A549 (cell line): Measurements from ENCODE around the gene LAGE3. TPM values are rescaled to one million over a fixed set of nuclear protein-coding genes. Genes with fewer than 3 reads are reported as not detected.
"Not testable (repeated sequence)": the region's sequence is repeated elsewhere in the genome, so short reads cannot be mapped to it uniquely, and the experiment has no call there.

ENCODE experiments used
- ATAC-seq, 2 experiments: fragments of 200-7000 bp in 1 of 2; fragments of >200 bp in 1 of 2; cut with Nextera tagmentation in 1 of 2; cut with Tn5 transposase in 1 of 2; 3 replicates each; pipeline versions ENCODE4 v1.8.0 to v1.9.1; 2018 to 2020; ENCODE audit warnings: mild to moderate bottlenecking in 1 of 2, moderate library complexity in 1 of 2
- CTCF ChIA-PET: fragments of 300-600 bp; sonication (Branson Sonifier 250); formaldehyde crosslinking; extraction: SDS; loops from one replicate; lab custom pipeline; 2021; ENCODE audit warnings: antibody characterized with exemption, inconsistent platforms; lab: Yijun Ruan, JAX
- POLR2A ChIA-PET: fragments of 350-600 bp; formaldehyde crosslinking; extraction: SDS; loops from one replicate; lab custom pipeline; 2021; ENCODE audit warnings: antibody characterized with exemption, inconsistent platforms; lab: Yijun Ruan, JAX
- DNase-seq, 2 experiments: peaks; one replicate each; pipeline versions ENCODE4 v3.0.0 to v3.0.0-alpha.2; 2011 to 2016; ENCODE audit warnings: low read depth in 1 of 2, low spot score in 1 of 2
- FAIRE-seq: peaks from 2 replicates; lab custom pipeline; 2011; peaks lifted over from hg19 to GRCh38; lab: Jason Lieb, UNC
- H3K27ac ChIP-seq, 2 experiments: fragments of >200 bp; sonication (Bioruptor Twin); formaldehyde crosslinking; 3 replicates each; pipeline ENCODE4 v1.5.1; 2016 to 2017
- H3K4me1 ChIP-seq: fragments of >200 bp; sonication (Bioruptor Twin); formaldehyde crosslinking; 3 replicates; pipeline ENCODE4 v1.6.1; 2016
- H3K4me2 ChIP-seq: fragments of >200 bp; sonication (Bioruptor Twin); formaldehyde crosslinking; 3 replicates; pipeline ENCODE4 v1.6.1; 2016
- H3K4me3 ChIP-seq: fragments of >200 bp; sonication (Bioruptor Twin); formaldehyde crosslinking; 3 replicates; pipeline ENCODE4 v1.5.1; 2016
- H3K9me3 ChIP-seq: fragments of >200 bp; sonication (Bioruptor Twin); formaldehyde crosslinking; 3 replicates; pipeline ENCODE4 v1.6.1; 2016
- BHLHE40 ChIP-seq: IDR thresholded peaks from 2 replicates; pipeline ENCODE4 v1.6.1; 2012; ENCODE audit warnings: low read depth, low read length, inconsistent platforms
- EP300 ChIP-seq, 2 experiments: fragments of >200 bp; sonication (Bioruptor Twin); formaldehyde crosslinking; IDR thresholded peaks; 2 replicates in 1 of 2; 3 replicates in 1 of 2; pipeline ENCODE4 v1.6.1; 2016 to 2017
- FOXS1 ChIP-seq: fragments of 250-450 bp; sonication (Bioruptor Pico); IDR thresholded peaks from 2 replicates; pipeline ENCODE4 v1.5.0; 2020; ENCODE audit warnings: mild to moderate bottlenecking, moderate library complexity
- HOXB13 ChIP-seq: fragments of 250-450 bp; sonication (Bioruptor Pico); IDR thresholded peaks from 2 replicates; pipeline ENCODE4 v1.5.0; 2020; ENCODE audit warnings: low read depth, mild to moderate bottlenecking, moderate library complexity
- HOXB5 ChIP-seq: fragments of 250-450 bp; sonication (Bioruptor Pico); IDR thresholded peaks from 2 replicates; pipeline ENCODE4 v1.5.0; 2020; ENCODE audit warnings: mild to moderate bottlenecking, moderate library complexity
- NFE2L2 ChIP-seq: fragments of 150-350 bp; conservative IDR thresholded peaks from 2 replicates; pipeline ENCODE4 v1.6.1; 2014; ENCODE audit warnings: low read length
- NPAS2 ChIP-seq: fragments of 250-450 bp; sonication (Bioruptor Pico); IDR thresholded peaks from 2 replicates; pipeline ENCODE4 v1.8.0; 2022; ENCODE audit warnings: mild to moderate bottlenecking, moderate library complexity, borderline replicate concordance
- NR3C1 ChIP-seq: fragments of >200 bp; sonication (Bioruptor Twin); formaldehyde crosslinking; IDR thresholded peaks from 3 replicates; pipeline ENCODE4 v1.6.1; 2017
- POLR2A ChIP-seq: IDR thresholded peaks from 2 replicates; pipeline ENCODE4 v1.6.1; 2012; ENCODE audit warnings: mild to moderate bottlenecking, low read length
- RARB ChIP-seq: fragments of 250-450 bp; sonication (Bioruptor Pico); IDR thresholded peaks from 2 replicates; pipeline ENCODE4 v1.8.0; 2021; ENCODE audit warnings: mild to moderate bottlenecking, moderate library complexity
- ZC3H11A ChIP-seq: fragments of 450-650 bp; IDR thresholded peaks from 2 replicates; pipeline ENCODE4 v1.6.1; 2014; ENCODE audit warnings: antibody characterized with exemption, mild to moderate bottlenecking
- WGBS: methylation state at CpG from one replicate; pipeline ENCODE4 v1.1.6; 2017; ENCODE audit errors: missing lambda C conversion rate; 5-methylcytosine and 5-hydroxymethylcytosine counted together
- polyA plus RNA-seq, 4 experiments: library from polyadenylated mRNA; depleted of rRNA in 3 of 4; stranded (reverse); fragments of >200 nt; fragmentation: RNase III in 1 of 4; extraction: RNeasy Plus Mini Kit Qiagen cat#74134 plus additional on column Dnase treatment in 1 of 4; gene quantifications; 2 replicates in 3 of 4; 3 replicates in 1 of 4; pipeline ENCODE4 v1.2.3, GENCODE V29; 2011 to 2017
- TF ChIP-seq, protein P1 (sequence below): IDR thresholded peaks from 2 replicates; pipeline ENCODE4 v1.6.1; 2012; ENCODE audit warnings: low read depth, borderline replicate concordance
- TF ChIP-seq, protein P2 (sequence below): fragments of >200 bp; sonication (Bioruptor Twin); formaldehyde crosslinking; IDR thresholded peaks from 3 replicates; pipeline ENCODE4 v1.6.1; 2016
- TF ChIP-seq, protein P3 (sequence below): fragments of >200 bp; sonication (Bioruptor Twin); formaldehyde crosslinking; IDR thresholded peaks from 3 replicates; pipeline ENCODE4 v1.5.1; 2016
- TF ChIP-seq, protein P4 (sequence below): fragments of 250-450 bp; sonication (Bioruptor Pico); IDR thresholded peaks from 2 replicates; pipeline ENCODE4 v1.5.0; 2020; ENCODE audit warnings: low read depth, mild to moderate bottlenecking, moderate library complexity

LAGE3 gene
- polyA plus RNA-seq, 2 of the 4 experiments (the other 2 are of a cell fraction): 20.6 to 49.7 TPM

DNA sequence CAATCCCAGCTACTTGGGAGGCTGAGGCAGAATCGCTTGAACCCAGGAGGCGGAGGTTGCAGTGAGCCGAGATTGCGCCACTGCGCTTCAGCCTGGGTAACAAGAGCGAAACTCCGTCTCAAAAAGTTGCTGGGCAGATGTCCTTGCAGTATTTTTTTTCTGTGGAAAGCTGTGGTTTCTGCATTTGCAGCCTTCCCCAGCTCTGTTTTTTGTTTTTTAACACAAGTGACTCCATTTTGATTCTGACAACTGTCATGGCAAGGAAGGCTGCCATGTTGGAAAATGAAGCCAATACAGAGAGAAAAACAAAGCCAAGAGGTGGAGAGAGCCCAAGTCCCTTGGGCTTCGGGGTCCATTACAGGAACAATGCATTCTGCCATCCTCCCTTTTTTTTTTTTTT is 23.0 kb upstream of the LAGE3 start (continued):
- TF ChIP-seq, protein P1, sequence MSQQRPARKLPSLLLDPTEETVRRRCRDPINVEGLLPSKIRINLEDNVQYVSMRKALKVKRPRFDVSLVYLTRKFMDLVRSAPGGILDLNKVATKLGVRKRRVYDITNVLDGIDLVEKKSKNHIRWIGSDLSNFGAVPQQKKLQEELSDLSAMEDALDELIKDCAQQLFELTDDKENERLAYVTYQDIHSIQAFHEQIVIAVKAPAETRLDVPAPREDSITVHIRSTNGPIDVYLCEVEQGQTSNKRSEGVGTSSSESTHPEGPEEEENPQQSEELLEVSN: no peak

DNA sequence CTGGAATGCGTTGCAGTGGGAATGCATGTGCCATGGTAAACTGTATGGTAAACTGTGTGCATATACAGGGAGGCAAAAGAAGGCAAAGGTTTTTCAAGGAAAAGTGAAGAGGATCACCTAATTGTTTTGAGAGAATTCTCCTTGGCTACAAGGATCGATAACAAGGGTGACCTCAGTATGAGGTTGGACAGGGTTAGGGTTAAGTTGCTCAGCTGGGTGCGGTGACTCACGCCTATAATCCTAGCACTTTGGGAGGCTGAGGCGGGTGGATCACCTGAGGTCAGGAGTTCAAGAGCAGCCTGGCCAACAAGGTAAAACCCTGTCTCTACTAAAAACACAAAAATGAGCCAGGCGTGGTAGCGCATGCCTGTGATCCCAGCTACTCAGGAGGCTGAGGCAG is 22.3 kb upstream of the LAGE3 start:
- H3K4me1 ChIP-seq, ATAC-seq, FAIRE-seq, H3K4me3 ChIP-seq, H3K27ac ChIP-seq, POLR2A ChIA-PET, H3K4me2 ChIP-seq, H3K9me3 ChIP-seq, DNase-seq: not testable (repeated sequence)
- CTCF ChIA-PET: interaction anchor here (0.7 to 2.1 kb wide), 2 partner anchors 9 to 13 kb away, joined by 3 to 7 read pairs; no protein-coding TSS in a partner anchor
- 79% methylated on average over 7 of the region's 7 CpGs for WGBS

DNA sequence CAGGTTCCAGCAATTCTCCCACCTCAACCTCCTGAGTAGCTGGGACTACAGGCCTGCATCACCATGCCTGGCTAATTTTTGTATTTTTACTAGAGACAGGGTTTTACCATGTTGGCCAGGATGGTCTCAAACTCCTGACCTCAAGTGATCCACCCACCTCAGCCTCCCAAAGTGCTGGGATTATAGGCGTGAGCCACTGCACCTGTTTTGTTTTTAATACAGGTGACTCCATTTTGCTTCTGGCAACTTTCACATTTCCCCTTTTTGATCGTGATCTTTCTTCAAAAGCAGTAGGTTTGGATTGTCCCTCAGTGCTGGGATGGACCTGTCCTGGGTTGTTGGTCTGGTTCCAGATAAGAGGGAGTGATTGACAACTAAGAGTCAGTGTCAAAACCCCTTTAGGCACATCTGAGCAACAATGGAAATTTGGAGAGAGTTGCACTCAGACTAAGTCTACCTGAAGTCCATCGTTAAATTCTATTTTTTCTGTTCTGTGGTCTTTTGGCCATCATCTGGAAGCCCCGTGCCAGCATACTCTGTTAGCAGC is 17.6 kb upstream of the LAGE3 start:
- FAIRE-seq, H3K9me3 ChIP-seq, ATAC-seq, DNase-seq, H3K4me2 ChIP-seq, H3K4me1 ChIP-seq, H3K27ac ChIP-seq, H3K4me3 ChIP-seq: not testable (repeated sequence)
- WGBS: 72% methylated on average over 4 of the region's 4 CpGs
- POLR2A ChIA-PET: interaction anchor here (1.3 kb wide), 1 partner anchor 18 kb away, joined by 3 read pairs; no protein-coding TSS in a partner anchor
- CTCF ChIA-PET: interaction anchor here (1.5 kb wide), 1 partner anchor 11 kb away, joined by 3 read pairs; no protein-coding TSS in a partner anchor

DNA sequence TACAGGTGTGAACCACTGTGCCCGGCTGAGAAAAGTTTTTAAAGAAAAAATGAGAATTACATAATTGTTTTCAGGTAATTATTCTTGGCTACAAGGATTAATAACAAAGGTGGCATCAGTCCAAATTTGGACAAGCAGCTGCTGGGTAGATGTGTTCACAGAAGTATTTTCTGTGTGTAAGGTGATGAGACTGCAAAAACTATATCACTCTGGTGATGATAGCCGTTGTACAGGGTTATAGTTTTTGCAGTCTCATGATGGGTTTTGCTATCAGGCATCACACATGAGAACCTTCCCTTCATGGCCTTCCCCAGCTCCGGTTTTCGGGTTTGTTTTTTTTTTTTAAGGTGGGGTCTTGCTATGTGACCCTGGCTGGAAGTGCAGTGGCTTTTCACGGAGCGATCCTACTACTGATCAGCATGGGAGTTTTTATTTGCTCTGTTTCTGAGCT is 16.4 kb upstream of the LAGE3 start:
- H3K9me3 ChIP-seq: no peaks in the 10 kb centered on the region
- 83% methylated on average over 6 of the region's 6 CpGs for WGBS
- H3K4me1 ChIP-seq: peaks cover 3% of the 10 kb centered on the region; the same call in 1 of the 3 replicates
- ATAC-seq (no peak), FAIRE-seq (no peak), DNase-seq (no peak)
- ChIA-PET CTCF (interaction anchor here (1.5 kb wide), 1 partner anchor 12 kb away, joined by 3 read pairs; no protein-coding TSS in a partner anchor), POLR2A (no interaction called here)
- no peak overlapping the region for H3K4me3 ChIP-seq
- H3K4me2 ChIP-seq: no peak overlapping the region
- TF ChIP-seq NPAS2 (CRISPR knock-in tag): no peak
- TF ChIP-seq, protein P2, sequence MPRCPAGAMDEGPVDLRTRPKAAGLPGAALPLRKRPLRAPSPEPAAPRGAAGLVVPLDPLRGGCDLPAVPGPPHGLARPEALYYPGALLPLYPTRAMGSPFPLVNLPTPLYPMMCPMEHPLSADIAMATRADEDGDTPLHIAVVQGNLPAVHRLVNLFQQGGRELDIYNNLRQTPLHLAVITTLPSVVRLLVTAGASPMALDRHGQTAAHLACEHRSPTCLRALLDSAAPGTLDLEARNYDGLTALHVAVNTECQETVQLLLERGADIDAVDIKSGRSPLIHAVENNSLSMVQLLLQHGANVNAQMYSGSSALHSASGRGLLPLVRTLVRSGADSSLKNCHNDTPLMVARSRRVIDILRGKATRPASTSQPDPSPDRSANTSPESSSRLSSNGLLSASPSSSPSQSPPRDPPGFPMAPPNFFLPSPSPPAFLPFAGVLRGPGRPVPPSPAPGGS: no peak
- no peak overlapping the region for H3K27ac ChIP-seq

DNA sequence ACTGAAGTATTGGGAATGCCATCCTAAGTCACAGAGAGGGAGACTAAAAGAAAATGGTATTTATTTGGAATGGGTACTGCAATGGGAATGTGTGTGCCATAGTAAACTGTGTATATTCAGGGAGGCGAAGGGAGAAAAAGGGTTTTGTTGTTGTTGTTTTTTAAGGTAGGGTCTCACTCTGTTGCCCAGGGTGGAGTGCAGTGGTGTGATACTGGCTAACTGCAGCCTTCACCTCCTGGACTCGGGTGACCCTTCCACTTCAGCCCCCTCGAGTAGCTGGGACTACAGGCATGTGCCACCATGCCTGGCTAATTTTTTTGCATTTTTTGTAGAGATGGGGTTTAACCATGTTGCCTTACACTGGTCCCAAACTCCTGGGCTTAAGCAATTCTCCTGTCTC is 15.6 kb upstream of the LAGE3 start:
- Histone ChIP-seq H3K4me3 (no peak overlapping the region), H3K4me1 (peaks cover 4% of the 10 kb centered on the region; the same call in 2 of the 3 replicates)

More for the DNA sequence above, 15.6 kb upstream of the LAGE3 start:
- TF ChIP-seq HOXB5 (no peak), RARB (CRISPR knock-in tag) (no peak), ZC3H11A (no peak), NFE2L2 (no peak), FOXS1 (CRISPR knock-in tag) (no peak), EP300 (IDR thresholded peaks at IDR 0.05) (no peak), HOXB13 (CRISPR knock-in tag) (no peak), NR3C1 (no peak), BHLHE40 (no peak), POLR2A (no peak)
- TF ChIP-seq, protein P3, sequence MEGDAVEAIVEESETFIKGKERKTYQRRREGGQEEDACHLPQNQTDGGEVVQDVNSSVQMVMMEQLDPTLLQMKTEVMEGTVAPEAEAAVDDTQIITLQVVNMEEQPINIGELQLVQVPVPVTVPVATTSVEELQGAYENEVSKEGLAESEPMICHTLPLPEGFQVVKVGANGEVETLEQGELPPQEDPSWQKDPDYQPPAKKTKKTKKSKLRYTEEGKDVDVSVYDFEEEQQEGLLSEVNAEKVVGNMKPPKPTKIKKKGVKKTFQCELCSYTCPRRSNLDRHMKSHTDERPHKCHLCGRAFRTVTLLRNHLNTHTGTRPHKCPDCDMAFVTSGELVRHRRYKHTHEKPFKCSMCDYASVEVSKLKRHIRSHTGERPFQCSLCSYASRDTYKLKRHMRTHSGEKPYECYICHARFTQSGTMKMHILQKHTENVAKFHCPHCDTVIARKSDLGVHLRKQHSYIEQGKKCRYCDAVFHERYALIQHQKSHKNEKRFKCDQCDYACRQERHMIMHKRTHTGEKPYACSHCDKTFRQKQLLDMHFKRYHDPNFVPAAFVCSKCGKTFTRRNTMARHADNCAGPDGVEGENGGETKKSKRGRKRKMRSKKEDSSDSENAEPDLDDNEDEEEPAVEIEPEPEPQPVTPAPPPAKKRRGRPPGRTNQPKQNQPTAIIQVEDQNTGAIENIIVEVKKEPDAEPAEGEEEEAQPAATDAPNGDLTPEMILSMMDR: no peak
- TF ChIP-seq, protein P2: no peak
- TF ChIP-seq, protein P4, sequence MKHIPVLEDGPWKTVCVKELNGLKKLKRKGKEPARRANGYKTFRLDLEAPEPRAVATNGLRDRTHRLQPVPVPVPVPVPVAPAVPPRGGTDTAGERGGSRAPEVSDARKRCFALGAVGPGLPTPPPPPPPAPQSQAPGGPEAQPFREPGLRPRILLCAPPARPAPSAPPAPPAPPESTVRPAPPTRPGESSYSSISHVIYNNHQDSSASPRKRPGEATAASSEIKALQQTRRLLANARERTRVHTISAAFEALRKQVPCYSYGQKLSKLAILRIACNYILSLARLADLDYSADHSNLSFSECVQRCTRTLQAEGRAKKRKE: no peak
- TF ChIP-seq, all 56 proteins: peak for 0
- Histone ChIP-seq H3K9me3 (no peaks in the 10 kb centered on the region), H3K4me2 (no peak overlapping the region), H3K27ac (no peak overlapping the region)
- ChIA-PET POLR2A (no interaction called here), CTCF (no interaction called here)
- no peak for DNase-seq
- no peak for ATAC-seq
- 66% methylated on average over 3 of the region's 3 CpGs for WGBS
- no peak for FAIRE-seq
